ENCODE data around the gene IMMP2L. TPM values are rescaled to one million over a fixed set of nuclear protein-coding genes. Genes with fewer than 3 reads are reported as not detected.

IMMP2L gene
- total and polyA plus RNA-seq, 2 of the 8 experiments (the other 6 are each of a cell fraction or from before 2014, with no cell fraction given), result 2.3 to 10.1 TPM

DNA sequence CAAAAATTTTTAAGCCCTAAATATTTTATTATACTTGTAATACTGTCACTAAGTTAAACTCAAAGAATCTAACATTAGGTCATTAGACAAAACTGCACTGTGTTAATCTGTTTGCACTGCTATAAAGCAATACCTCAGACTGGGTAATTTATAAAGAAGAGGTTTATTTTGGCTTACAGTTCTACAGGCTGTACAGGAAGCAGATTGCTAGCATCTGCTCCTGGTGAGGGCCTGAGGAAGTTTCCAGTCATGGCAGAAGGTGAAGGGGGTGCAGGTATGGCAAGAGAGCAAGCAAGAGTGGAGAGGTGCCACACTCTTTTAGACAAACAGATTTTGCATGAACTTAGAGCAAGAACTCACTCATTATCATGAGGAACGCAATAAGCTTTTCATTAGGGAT, 125.7 kb downstream of the IMMP2L start:
- no peak overlapping the region for H3K9ac ChIP-seq (replicated peaks in 1 of 4; ENCODE audit: extremely low read depth in 1 of 4, low read depth in 3 of 4, low read length in 3 of 4)
- H4K91ac ChIP-seq (replicated peaks; ENCODE audit: insufficient read length, low read length), result no peak overlapping the region
- H2BK15ac ChIP-seq (ENCODE audit: low read length), result no peak overlapping the region
- H2BK120ac ChIP-seq (replicated peaks; ENCODE audit: low read depth, low read length), result no peak overlapping the region
- no peaks in the 10 kb centered on the region for H3K4me1 ChIP-seq (replicated peaks in 1 of 4; ENCODE audit: control insufficient read depth in 3 of 4, insufficient read depth in 4 of 4, low read length in 3 of 4)
- no peak overlapping the region for H2AFZ ChIP-seq (ENCODE audit: low read length)
- no peaks in the 10 kb centered on the region for H3K23me2 ChIP-seq (ENCODE audit: low read depth, low read length)
- TF ChIP-seq EP300 (IDR thresholded peaks at IDR 0.05; ENCODE audit: borderline replicate concordance in 1 of 2, low read depth in 2 of 2, low read length in 2 of 2) (no peak), SIRT6 (IDR thresholded peaks at IDR 0.05; ENCODE audit: low read length) (no peak), CBX8 (IDR thresholded peaks at IDR 0.05; ENCODE audit: borderline replicate concordance, low read depth, low read length) (no peak), TEAD4 (IDR thresholded peaks at IDR 0.05; ENCODE audit: low read depth, low read length) (no peak), FOSL1 (IDR thresholded peaks at IDR 0.05; ENCODE audit: insufficient read depth, low read depth, low read length) (no peak), ZNF274 (IDR thresholded peaks at IDR 0.05; ENCODE audit: borderline replicate concordance, extremely low read depth, low read length) (no peak)
- TF ChIP-seq, protein P1, sequence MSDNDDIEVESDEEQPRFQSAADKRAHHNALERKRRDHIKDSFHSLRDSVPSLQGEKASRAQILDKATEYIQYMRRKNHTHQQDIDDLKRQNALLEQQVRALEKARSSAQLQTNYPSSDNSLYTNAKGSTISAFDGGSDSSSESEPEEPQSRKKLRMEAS (IDR thresholded peaks at IDR 0.05), result no peak
- no peak overlapping the region for H2BK20ac ChIP-seq (ENCODE audit: low read length)
- no peak overlapping the region for H4K5ac ChIP-seq (ENCODE audit: insufficient read length, low read depth, low read length)
- no peak overlapping the region for H3K4me3 ChIP-seq (ENCODE audit: extremely low read depth in 1 of 4, insufficient read depth in 2 of 4, low read depth in 3 of 4, low read length in 4 of 4)
- no peaks in the 10 kb centered on the region for H3K79me2 ChIP-seq (ENCODE audit: control insufficient read depth in 1 of 2, insufficient read depth in 2 of 2, low read length in 2 of 2)
- DNase-seq (ENCODE audit: low read depth in 1 of 2, low spot score in 2 of 2), result no peak
- H3K56ac ChIP-seq (replicated peaks; ENCODE audit: insufficient read length, low read depth, low read length), result no peak overlapping the region
- no peaks in the 10 kb centered on the region for H3K9me3 ChIP-seq (ENCODE audit: insufficient read depth in 2 of 2, low read depth in 1 of 2, low read length in 1 of 2)
- no peak overlapping the region for H3K4me2 ChIP-seq (ENCODE audit: insufficient read depth in 1 of 2, low read depth in 2 of 2, low read length in 2 of 2)
- H3K79me1 ChIP-seq (ENCODE audit: low read depth, low read length), result no peaks in the 10 kb centered on the region
- no peak overlapping the region for H3K23ac ChIP-seq (ENCODE audit: insufficient read length)
- H3K4ac ChIP-seq (replicated peaks; ENCODE audit: insufficient read length, low read depth, low read length), result no peak overlapping the region
- no peak overlapping the region for H4K8ac ChIP-seq (ENCODE audit: extremely low read depth, insufficient read depth, low read length)
- no peak for FAIRE-seq
- H3K27ac ChIP-seq (ENCODE audit: low read depth, low read length), result no peak overlapping the region
- no peaks in the 10 kb centered on the region for H4K20me1 ChIP-seq (replicated peaks in 1 of 2; ENCODE audit: control insufficient read depth in 1 of 2, insufficient read depth in 2 of 2, low read length in 2 of 2)
- no peak overlapping the region for H3K18ac ChIP-seq (ENCODE audit: extremely low read depth, low read length)
- H2BK5ac ChIP-seq (ENCODE audit: low read depth, low read length), result no peak overlapping the region
- H2AK5ac ChIP-seq (ENCODE audit: low read depth, low read length), result no peak overlapping the region
- H3K27me3 ChIP-seq (replicated peaks in 1 of 4; ENCODE audit: control insufficient read depth in 3 of 4, extremely low read depth in 1 of 4, insufficient read depth in 3 of 4, low read length in 3 of 4), result no peaks in the 10 kb centered on the region
- WGBS, 2 experiments (ENCODE audit: extremely low coverage in 1 of 2, insufficient coverage in 1 of 2, insufficient read length in 1 of 2, insufficient replicate concordance in 2 of 2, low coverage in 1 of 2, low lambda C conversion rate in 2 of 2, missing lambda C conversion rate in 1 of 2), result 92% methylated on average over 1 of the region's 1 CpG; no CpG with 5 or more reads in 1 of the 2 experiments
- H3K36me3 ChIP-seq (ENCODE audit: control insufficient read depth in 2 of 4, insufficient read depth in 4 of 4, low read length in 3 of 4), result no peaks in the 10 kb centered on the region
- POLR2A ChIA-PET (ENCODE audit: partially characterized antibody), result no interaction called here
- CTCF ChIA-PET (ENCODE audit: partially characterized antibody), result no interaction called here
- H2BK12ac ChIP-seq (ENCODE audit: low read depth, low read length), result no peak overlapping the region
- H3K14ac ChIP-seq (ENCODE audit: insufficient read length), result no peak overlapping the region

Data from H1 (cell line).